Endodermal cell (in vitro differentiated cells): ENCODE measurements around the gene GCM1. TPM values are rescaled to one million over a fixed set of nuclear protein-coding genes. Genes with fewer than 3 reads are reported as not detected.

Experiments used
- DNase-seq: peaks from one replicate; pipeline ENCODE4 v3.0.0-alpha.2; 2017
- H3K27ac ChIP-seq: 2 replicates; pipeline ENCODE4 v1.5.1; 2013; ENCODE audit warnings: mild to moderate bottlenecking, low read depth, low read length, moderate library complexity
- H3K27me3 ChIP-seq: 2 replicates; pipeline ENCODE4 v1.6.1; 2013; ENCODE audit warnings: mild to moderate bottlenecking, low read length, moderate library complexity; ENCODE audit not compliant: insufficient read depth, control insufficient read depth, poor library complexity, severe bottlenecking
- H3K36me3 ChIP-seq: 2 replicates; pipeline ENCODE4 v1.7.0; 2013; ENCODE audit warnings: mild to moderate bottlenecking, low read length, moderate library complexity; ENCODE audit not compliant: control insufficient read depth, insufficient read depth
- H3K4me1 ChIP-seq: one replicate; pipeline ENCODE4 v1.7.0; 2013; ENCODE audit warnings: low read length; ENCODE audit not compliant: control insufficient read depth, insufficient read depth
- H3K4me3 ChIP-seq: 2 replicates; pipeline ENCODE4 v1.5.1; 2013; ENCODE audit warnings: mild to moderate bottlenecking, low read length, moderate library complexity
- H3K9ac ChIP-seq: 2 replicates; pipeline ENCODE4 v1.6.1; 2013; ENCODE audit warnings: mild to moderate bottlenecking, low read length, moderate library complexity; ENCODE audit not compliant: poor library complexity, severe bottlenecking; ENCODE audit errors: extremely low read depth
- H3K9me3 ChIP-seq: 2 replicates; pipeline ENCODE4 v1.6.1; 2013; ENCODE audit warnings: mild to moderate bottlenecking, low read length, moderate library complexity; ENCODE audit not compliant: control insufficient read depth
- H3K27ac Mint-ChIP-seq: 2 replicates; pipeline ENCODE4 v1.8.0; 2020; ENCODE audit warnings: mixed read lengths
- H3K27me3 Mint-ChIP-seq: 2 replicates; pipeline ENCODE4 v1.8.0; 2021; ENCODE audit warnings: mild to moderate bottlenecking, mixed read lengths; ENCODE audit not compliant: insufficient read depth
- H3K36me3 Mint-ChIP-seq: 2 replicates; pipeline ENCODE4 v1.8.0; 2020; ENCODE audit warnings: low read depth, mixed read lengths
- H3K4me1 Mint-ChIP-seq: 2 replicates; pipeline ENCODE4 v1.8.0; 2020; ENCODE audit warnings: mixed read lengths
- H3K4me3 Mint-ChIP-seq: 2 replicates; pipeline ENCODE4 v1.8.0; 2020; ENCODE audit warnings: mild to moderate bottlenecking, moderate library complexity, mixed read lengths
- H3K9me3 Mint-ChIP-seq: 2 replicates; pipeline ENCODE4 v1.8.0; 2020; ENCODE audit warnings: mild to moderate bottlenecking, mixed read lengths
- WGBS, 2 experiments: methylation state at CpG; one replicate each; pipeline versions ENCODE4 v1.1.5 to v1.1.7; 2013; ENCODE audit warnings: missing lambda C conversion rate in 2 of 2, mixed read lengths in 1 of 2; ENCODE audit not compliant: insufficient coverage in 1 of 2, insufficient read length in 1 of 2; 5-methylcytosine and 5-hydroxymethylcytosine counted together
- total RNA-seq, 2 donors: library from RNA; stranded (reverse); fragmentation: NEBNext Ultra II Directional in 1 of 2; extraction: Animal tissue kit (Norgen Biotek cat#: 25700) in 1 of 2; gene quantifications; 2 replicates in 1 of 2; 3 replicates in 1 of 2; pipeline ENCODE4 v1.2.1, GENCODE V29; 2021
- TF ChIP-seq, protein P1 (sequence below): fragments of 200-600 bp; sonication (generic); conservative IDR thresholded peaks from 2 replicates; pipeline ENCODE4 v1.5.0; 2021; ENCODE audit warnings: antibody characterized with exemption, mild to moderate bottlenecking

The GCM1 gene
- total RNA-seq, 2 donors from 2014 or later: not detected

DNA sequence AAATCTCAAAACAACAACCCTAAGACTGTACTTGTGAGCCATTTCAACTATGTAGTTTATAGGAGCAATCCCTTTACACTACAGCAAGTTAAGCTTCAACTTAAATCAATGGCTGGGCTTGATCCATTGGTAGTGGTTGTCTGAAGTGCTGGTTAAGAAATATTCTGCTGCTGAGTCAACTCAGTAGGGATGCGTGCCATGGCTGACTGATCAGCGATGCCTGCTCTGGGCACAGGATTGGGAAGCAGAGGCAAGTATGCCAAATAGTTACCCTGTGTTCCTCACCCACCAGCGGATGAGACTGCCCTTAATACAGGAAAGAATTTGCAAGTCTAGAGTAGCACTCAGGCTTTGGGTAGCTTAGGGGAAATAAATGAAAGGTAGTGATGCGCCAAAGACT, 41.5 kb downstream of the GCM1 start:
- Mint-ChIP-seq H3K4me1 (peaks cover 1% of the 10 kb centered on the region), H3K27me3 (no peaks in the 10 kb centered on the region), H3K9me3 (no peaks in the 10 kb centered on the region), H3K4me3 (no peak overlapping the region), H3K27ac (no peak overlapping the region), H3K36me3 (no peaks in the 10 kb centered on the region)
- Histone ChIP-seq H3K4me3 (no peak overlapping the region), H3K4me1 (no peaks in the 10 kb centered on the region), H3K9ac (no peak overlapping the region), H3K27me3 (no peaks in the 10 kb centered on the region), H3K9me3 (no peaks in the 10 kb centered on the region), H3K27ac (no peak overlapping the region), H3K36me3 (peaks cover 3% of the 10 kb centered on the region)
- 97% methylated on average over 4 of the region's 4 CpGs; no CpG with 5 or more reads in 1 of the 2 experiments for WGBS, 2 experiments
- DNase-seq: peak; percentile 33
- TF ChIP-seq, protein P1, sequence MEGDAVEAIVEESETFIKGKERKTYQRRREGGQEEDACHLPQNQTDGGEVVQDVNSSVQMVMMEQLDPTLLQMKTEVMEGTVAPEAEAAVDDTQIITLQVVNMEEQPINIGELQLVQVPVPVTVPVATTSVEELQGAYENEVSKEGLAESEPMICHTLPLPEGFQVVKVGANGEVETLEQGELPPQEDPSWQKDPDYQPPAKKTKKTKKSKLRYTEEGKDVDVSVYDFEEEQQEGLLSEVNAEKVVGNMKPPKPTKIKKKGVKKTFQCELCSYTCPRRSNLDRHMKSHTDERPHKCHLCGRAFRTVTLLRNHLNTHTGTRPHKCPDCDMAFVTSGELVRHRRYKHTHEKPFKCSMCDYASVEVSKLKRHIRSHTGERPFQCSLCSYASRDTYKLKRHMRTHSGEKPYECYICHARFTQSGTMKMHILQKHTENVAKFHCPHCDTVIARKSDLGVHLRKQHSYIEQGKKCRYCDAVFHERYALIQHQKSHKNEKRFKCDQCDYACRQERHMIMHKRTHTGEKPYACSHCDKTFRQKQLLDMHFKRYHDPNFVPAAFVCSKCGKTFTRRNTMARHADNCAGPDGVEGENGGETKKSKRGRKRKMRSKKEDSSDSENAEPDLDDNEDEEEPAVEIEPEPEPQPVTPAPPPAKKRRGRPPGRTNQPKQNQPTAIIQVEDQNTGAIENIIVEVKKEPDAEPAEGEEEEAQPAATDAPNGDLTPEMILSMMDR: no peak

DNA sequence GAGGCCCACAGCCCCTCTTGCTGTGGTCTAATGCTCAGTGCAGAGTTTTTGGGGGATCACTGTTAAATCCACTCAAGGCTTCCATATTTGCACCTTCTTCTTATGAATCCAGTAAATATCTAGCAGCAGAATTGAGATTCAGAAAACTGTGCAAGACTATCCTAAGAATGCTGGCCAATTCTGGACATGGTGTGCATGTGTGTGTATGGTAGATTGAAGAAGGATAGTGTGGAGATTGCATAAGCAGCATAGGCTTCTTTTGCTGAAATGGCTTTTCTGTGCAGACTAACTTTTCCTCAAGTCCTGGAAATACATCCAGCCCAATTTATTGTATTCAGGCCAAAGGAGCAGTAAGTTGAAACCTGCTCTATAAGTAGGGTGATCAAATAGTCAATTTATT, 43.7 kb downstream of the GCM1 start:
- TF ChIP-seq, protein P1: no peak
- Mint-ChIP-seq H3K9me3 (no peaks in the 10 kb centered on the region), H3K36me3 (peaks cover 7% of the 10 kb centered on the region), H3K27me3 (no peaks in the 10 kb centered on the region), H3K4me3 (no peak overlapping the region), H3K27ac (no peak overlapping the region), H3K4me1 (peaks cover 1% of the 10 kb centered on the region)
- H3K4me3 ChIP-seq: no peak overlapping the region
- DNase-seq: peak; percentile 9
- peaks cover 7% of the 10 kb centered on the region for H3K36me3 ChIP-seq
- no peaks in the 10 kb centered on the region for H3K27me3 ChIP-seq
- H3K9ac ChIP-seq: no peak overlapping the region
- no peaks in the 10 kb centered on the region for H3K4me1 ChIP-seq
- H3K9me3 ChIP-seq: no peaks in the 10 kb centered on the region
- H3K27ac ChIP-seq: no peak overlapping the region

DNA sequence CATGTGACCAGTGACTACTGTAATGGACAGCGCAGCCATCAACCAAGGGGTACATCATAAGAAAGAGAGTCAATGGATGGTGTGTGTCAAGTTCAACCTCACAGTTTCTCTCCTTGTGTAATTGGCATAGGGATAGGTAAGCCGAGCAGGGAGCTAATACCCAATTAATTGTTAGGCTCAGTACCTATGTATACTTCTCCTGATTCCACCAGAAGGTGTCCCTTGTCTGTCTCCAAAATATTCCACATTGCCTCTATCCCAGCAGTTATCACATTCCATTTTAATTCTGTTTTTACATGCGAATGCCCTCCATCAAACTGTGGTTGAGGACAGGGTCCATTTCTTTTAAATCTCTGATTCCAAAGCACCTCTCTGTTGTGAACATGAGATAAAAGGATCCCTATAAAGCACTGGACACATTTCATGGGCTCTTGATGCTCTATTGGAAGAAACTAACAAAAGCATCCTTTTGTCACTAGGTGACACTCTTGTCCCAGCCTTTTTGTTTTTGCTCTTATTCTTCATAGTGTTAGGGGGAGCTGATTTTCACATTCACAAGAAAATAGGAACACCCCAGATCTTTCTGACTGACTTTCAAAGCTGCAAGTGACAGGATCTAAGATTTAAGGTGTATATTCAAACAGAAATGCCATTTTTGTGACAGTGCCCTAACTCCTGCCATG, 44.5 kb downstream of the GCM1 start:
- H3K27ac Mint-ChIP-seq: no peak overlapping the region
- Histone ChIP-seq H3K9ac (no peak overlapping the region), H3K27me3 (no peaks in the 10 kb centered on the region), H3K27ac (no peak overlapping the region), H3K9me3 (no peaks in the 10 kb centered on the region), H3K4me3 (no peak overlapping the region), H3K36me3 (peaks cover 12% of the 10 kb centered on the region), H3K4me1 (no peaks in the 10 kb centered on the region)
- peak; percentile 32 for DNase-seq
- TF ChIP-seq, protein P1: peak; percentile 67
- 85 to 94% methylated on average over 2 to 3 of the region's 3 CpGs for WGBS, 2 experiments
- no peak overlapping the region for H3K4me3 Mint-ChIP-seq
- peaks cover 12% of the 10 kb centered on the region for H3K36me3 Mint-ChIP-seq
- no peaks in the 10 kb centered on the region for H3K9me3 Mint-ChIP-seq
- H3K27me3 Mint-ChIP-seq: no peaks in the 10 kb centered on the region
- H3K4me1 Mint-ChIP-seq: peaks cover 1% of the 10 kb centered on the region
